ENCODE data around the gene WDR18. TPM values are rescaled to one million over a fixed set of nuclear protein-coding genes. Genes with fewer than 3 reads are reported as not detected.

WDR18 gene
- total RNA-seq, 1 experiment from 2014 or later: 124 TPM

- no peak for TF ChIP-seq REST (IDR thresholded peaks at IDR 0.05; ENCODE audit: low read depth)
These were observed at the start of gene WDR18 (continued) for GRCh38 chr19:984165-984967.

- Histone ChIP-seq H3K27me3 (ENCODE audit: insufficient read depth, low read length) (no peaks in the 10 kb centered on the region), H3K79me2 (ENCODE audit: insufficient read depth, low read length) (peaks cover 3% of the 10 kb centered on the region; the same call in 1 of the 2 replicates), H3K9ac (ENCODE audit: low read length) (no peak overlapping the region), H3K36me3 (ENCODE audit: control insufficient read depth in 1 of 2, insufficient read depth in 2 of 2, low read length in 2 of 2) (0 out of 4 replicates have a peak, but pooled peaks cover 0 to 4% of the 10 kb centered on the region in 2 experiments), H2AFZ (ENCODE audit: low read depth, low read length, poor library complexity, severe bottlenecking) (no peak overlapping the region), H3K4me3 (replicated peaks in 1 of 2; ENCODE audit: low read depth in 1 of 2, low read length in 2 of 2) (no peak overlapping the region), H3K27ac (ENCODE audit: low read depth, low read length) (no peak overlapping the region), H3K9me3 (ENCODE audit: control insufficient read depth in 1 of 2, insufficient read depth in 1 of 2, low read depth in 1 of 2, low read length in 2 of 2) (no peaks in the 10 kb centered on the region), H3K9me2 (ENCODE audit: insufficient read depth) (no peaks in the 10 kb centered on the region), H3K4me1 (ENCODE audit: control insufficient read depth in 1 of 2, insufficient read depth in 2 of 2, low read length in 2 of 2) (peaks cover 20 to 23% of the 10 kb centered on the region in 2 experiments), H3K4me2 (ENCODE audit: low read length) (no peak overlapping the region), H4K20me1 (ENCODE audit: insufficient read depth) (no peaks in the 10 kb centered on the region)
- ATAC-seq: no peak
- DNase-seq (ENCODE audit: low read depth, low spot score): no peak
- intact Hi-C loops (cut with micrococcal nuclease): no loop called here
- ChIA-PET RAD21 (ENCODE audit: low non-redundant PET in 1 of 2, low total read pairs in 2 of 2, uncharacterized antibody in 2 of 2, unreplicated experiment in 2 of 2) (no interaction called here), CTCF (no interaction called here), POLR2A (no interaction called here)
- no TSS peak for BruUV-seq (replicated peaks)
- TF ChIP-seq TCF7L2 (IDR thresholded peaks at IDR 0.05; ENCODE audit: borderline replicate concordance, extremely low read depth, insufficient read depth, insufficient read length) (no peak), REST (IDR thresholded peaks at IDR 0.05; ENCODE audit: low read depth) (no peak), JUND (IDR thresholded peaks at IDR 0.05) (no peak), EZH2phosphoT487 (IDR thresholded peaks at IDR 0.05; ENCODE audit: borderline replicate concordance) (no peak), ZFX (IDR thresholded peaks at IDR 0.05) (no peak), ZNF274 (IDR thresholded peaks at IDR 0.05; ENCODE audit: low read depth, low read length) (no peak), ELF1 (IDR thresholded peaks at IDR 0.05; ENCODE audit: borderline replicate concordance, low read depth) (no peak)
These were observed 49.2 kb upstream of the WDR18 start for GRCh38 chr19:934865-935479.

Measured in HCT116 (cell line).